ENCODE results near the gene CMYA5.

- TF ChIP-seq CTCF (IDR thresholded peaks at IDR 0.05): no peak
- no peak for TF ChIP-seq POLR2A (IDR thresholded peaks at IDR 0.05)
Observed at GRCh38 chr5:79642210-79642609, 47.4 kb upstream of the CMYA5 start.

Measured in breast epithelium (tissue), 3 donors.